Medulla oblongata (tissue), 1 donor: ENCODE data around the gene NDC1.
"Not testable (repeated sequence)": the region's sequence is repeated elsewhere in the genome, so short reads cannot be mapped to it uniquely, and the experiment has no call there.

ENCODE experiments used
- DNase-seq: peaks from one replicate; pipeline ENCODE4 v3.0.0-alpha.2; 2015; ENCODE audit errors: extremely low spot score

NDC1 gene

GRCh38 chr1:53763911-53764310 is 74.2 kb downstream of the NDC1 start:
- DNase-seq, result no peak

DNA sequence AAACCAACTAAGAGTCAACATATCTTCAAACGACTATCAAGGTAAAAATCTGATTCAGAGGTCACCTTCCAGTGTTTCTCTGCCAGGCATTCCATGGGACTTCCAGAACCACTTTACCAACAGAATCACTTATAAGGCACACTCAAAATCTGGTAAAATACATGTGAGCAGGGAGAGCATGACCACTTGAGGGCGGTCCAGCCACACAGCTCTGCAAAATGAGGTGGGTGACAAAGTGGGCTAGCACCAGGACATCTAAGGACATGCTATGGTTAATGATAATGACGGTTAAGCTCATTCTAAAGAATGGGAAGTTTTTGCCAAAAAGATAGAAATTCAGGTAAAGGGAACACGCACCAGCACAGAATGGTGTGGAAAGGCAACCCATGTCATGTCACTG is 74.6 kb downstream of the NDC1 start:
- no peak for DNase-seq

DNA sequence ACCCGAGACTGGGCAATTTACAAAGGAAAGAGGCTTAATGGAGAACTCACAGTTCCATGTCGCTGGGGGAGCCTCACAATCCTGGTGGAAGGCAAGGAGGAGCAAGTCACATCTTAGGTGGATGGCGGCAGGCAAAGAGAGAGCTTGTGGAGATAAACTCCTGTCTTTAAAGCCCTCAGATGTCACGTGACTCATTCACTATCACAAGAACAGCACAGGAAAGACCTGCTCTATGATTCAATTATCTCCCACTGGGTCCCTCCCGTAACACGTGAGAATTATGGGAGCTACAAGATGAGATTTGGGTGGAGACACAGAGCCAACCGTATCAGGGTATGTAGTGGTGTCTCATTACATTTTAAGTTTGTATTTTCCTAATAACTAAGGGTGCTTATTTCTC is 77.6 kb downstream of the NDC1 start:
- not testable (repeated sequence) for DNase-seq

DNA sequence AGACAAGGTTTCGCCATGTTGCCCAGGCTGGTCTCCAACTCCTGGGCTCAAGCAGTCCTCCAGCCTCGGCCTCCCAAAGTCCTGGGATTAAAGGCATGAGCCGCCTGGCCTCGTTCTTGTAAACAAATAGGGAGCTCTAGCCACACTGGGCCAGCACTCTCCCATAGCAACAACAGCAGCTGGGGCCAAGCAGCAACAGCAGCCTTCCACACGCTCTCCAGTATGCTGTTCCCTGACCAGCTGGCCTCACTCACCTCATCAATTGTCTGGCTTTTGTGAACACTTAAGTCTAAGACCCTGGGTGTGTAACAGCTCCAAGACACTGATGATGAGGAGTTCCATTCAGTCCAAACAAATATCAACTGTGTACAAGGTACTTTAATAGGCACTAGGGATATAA is 82.2 kb downstream of the NDC1 start:
- no peak for DNase-seq

DNA sequence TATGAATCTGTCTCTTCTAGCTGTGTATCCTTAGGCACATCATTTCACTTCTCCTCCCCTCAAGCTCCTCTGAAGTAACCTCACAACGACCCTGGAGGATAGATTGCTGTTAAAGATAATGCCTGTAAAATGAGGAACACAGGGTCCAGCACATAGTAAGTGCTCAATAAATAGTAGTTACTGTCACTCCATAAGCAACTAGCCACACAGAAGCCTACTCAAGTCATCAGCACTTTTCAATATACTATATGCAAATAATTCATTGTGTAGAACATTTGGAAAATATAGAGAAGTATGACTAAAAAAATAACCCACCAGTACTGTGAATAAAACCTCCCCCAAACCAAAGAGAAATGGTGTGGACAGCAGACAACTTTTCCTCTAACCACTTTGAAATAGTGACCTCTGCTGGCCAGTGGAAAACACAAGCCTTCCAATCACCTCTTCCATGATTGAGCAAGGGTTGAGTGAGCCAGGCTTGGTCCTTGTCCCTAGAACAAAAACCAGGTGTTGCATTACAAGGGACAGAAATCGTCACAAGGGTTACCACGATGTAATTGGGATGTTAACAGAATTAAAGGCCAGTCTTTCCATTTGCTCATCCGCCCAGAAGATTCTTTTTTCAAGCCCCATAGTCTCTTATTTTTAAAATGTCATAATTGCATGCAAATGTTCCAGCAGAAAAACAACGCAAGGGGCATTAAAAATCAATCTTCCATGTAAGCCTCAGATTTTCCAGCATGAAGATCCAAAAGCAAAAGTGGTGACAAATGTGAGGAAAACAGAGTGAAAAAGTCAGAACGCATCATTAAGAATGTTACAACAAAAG is 83.4 kb downstream of the NDC1 start:
- DNase-seq, result peak; percentile 59

- no peak for DNase-seq
These were observed 85.8 kb downstream of the NDC1 start for GRCh38 chr1:53752281-53752680.

DNA sequence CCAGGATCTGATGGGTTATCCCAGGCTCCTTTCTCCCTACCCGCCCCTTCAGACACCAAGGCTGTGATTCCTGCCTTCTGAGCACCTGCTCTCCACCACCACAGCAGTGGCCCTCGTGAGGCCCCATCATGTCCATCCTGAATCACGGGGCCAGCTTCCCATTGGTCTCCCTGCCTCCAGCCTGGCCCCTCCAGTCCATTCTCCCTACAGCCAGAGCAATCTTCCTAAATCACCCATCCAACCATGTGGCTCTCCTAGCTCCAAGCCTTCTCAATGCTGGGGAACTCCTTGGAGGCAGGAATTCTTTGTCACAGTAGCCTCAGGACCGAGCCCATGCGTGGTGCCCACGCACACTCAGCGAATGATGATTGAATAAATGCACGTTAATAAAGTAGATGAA is 90.3 kb downstream of the NDC1 start:
- no peak for DNase-seq

- DNase-seq, result no peak
These were observed 97.4 kb downstream of the NDC1 start for GRCh38 chr1:53740621-53741105.

GRCh38 chr1:53739109-53739681 is 98.9 kb downstream of the NDC1 start, which contains the start of gene GLIS1:
Gene GLIS1, minus strand, starts transcription at chr1:53739164. Its CDS starts 1,100 bp downstream, at chr1:53738064.
- peak; percentile 78 for DNase-seq

DNA sequence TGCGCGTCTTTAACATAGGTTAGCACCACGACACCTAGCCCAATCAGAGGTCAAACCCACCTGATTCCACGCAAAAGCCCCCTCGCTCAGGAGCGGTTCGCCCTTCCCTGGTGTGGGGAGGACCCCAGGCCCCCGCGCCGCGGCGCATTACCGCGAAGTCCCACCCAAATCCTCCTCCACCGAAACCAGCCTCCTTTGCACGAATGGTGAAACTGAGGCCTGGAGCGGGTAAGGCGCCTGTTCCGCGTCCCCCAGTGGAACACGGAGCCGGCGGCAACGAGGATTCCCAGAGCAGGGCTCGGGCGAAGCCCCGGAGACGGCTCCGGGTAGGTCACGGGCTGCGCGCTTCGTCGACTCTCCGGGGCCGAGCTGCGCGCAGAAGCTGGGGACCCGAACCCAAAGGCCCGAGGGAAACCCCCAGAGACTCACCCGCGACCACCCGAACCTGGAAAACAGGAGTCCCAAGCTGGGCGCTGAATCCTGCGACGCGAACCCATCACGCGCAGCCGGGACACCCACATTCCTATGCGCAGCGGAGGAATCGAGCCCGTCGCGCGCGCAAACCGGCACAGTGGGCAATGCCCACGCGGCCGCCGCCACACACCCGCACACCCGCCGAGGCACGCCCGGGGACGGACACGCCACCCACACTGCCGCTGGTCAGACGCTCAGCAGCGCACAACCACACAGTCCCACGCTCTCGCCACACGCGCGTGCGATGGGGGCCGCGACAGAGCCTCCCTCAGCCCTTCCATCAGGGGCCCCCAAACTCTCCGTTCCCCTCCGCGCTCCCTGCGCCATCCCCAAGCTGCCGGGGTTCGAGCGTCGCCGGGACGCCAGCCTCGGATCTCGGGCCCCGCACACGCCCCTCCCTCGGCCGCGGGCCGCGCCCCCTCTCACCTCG is 99.6 kb downstream of the NDC1 start:
- DNase-seq, result no peak

GRCh38 chr1:53737648-53738204 is 100.4 kb downstream of the NDC1 start:
- no peak for DNase-seq

DNA sequence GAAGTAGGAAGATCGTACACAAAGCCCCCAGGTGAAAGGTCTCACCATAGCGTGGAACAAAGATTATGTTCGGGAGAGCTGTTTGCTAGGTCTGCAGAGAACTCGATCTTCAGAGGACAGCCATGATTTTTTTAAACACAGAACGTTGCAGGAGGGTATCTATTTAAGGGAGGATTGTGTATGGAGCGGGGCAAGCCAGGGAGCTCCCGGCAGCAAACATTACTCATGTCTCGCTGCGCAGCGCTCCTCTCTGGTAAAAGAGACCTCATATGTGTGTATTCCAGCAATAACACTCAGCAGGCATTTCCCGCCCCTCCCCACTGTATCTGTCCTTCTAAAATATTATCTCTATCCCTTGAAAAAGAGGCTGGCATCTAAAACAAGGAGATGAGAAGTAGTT is 101.8 kb downstream of the NDC1 start:
- DNase-seq, result no peak

DNA sequence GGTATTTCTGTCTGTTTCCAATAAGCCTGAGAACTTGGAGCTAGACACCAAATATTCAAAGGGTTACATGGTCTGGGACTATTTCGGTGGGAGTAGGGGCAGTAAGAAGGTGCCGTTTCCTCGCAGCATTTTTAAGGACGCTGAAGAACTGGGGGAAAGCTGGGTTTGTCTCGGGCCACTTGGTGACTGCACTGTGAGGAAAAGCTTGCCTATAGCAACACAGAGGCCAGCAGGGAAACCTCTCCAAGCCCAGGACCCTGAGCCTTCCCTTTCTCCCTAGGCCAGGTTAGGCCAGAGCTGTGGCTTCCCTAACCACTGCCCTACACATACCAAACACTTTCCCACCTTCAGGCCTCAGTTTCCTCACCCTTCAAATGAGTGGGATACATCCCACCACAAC is 102.4 kb downstream of the NDC1 start:
- DNase-seq, result no peak

- DNase-seq, result no peak
These were observed 102.8 kb downstream of the NDC1 start for GRCh38 chr1:53735261-53735660.

- no peak for DNase-seq
These were observed 103.4 kb downstream of the NDC1 start for GRCh38 chr1:53734650-53735211.

DNA sequence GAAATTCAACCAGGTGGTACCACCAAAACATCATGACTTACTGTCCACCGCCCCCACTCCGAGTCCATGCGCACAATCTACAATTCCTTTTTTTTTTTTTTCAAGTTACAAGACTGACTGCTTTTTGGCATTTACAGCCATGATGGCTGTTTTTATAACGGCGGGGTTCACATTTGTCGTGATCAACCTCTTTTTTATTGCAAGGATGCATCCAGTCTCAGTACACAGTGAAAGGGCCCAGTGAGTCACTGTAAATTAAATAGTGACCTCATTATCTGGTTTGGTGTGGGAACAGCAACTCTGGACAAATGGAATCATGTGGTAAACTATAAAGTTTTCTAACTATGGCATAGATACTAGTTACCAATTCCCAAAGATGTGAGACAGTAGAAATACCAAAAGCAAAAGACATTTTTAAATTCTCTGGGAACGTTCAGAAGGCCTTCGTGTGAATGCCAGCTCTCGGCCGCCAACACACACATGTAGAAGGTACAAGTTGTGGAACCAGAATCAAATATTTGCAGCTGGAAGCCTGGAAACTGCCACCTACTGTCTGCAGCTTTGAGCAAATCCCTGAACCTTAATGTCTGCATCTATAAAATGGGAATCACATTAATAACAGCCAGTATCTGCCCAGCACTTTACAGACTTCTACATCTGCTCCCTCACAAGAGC is 104.0 kb downstream of the NDC1 start:
- DNase-seq, result no peak

GRCh38 chr1:53733447-53733931 is 104.6 kb downstream of the NDC1 start:
- no peak for DNase-seq

- no peak for DNase-seq
These were observed 105.2 kb downstream of the NDC1 start for GRCh38 chr1:53732912-53733317.

DNA sequence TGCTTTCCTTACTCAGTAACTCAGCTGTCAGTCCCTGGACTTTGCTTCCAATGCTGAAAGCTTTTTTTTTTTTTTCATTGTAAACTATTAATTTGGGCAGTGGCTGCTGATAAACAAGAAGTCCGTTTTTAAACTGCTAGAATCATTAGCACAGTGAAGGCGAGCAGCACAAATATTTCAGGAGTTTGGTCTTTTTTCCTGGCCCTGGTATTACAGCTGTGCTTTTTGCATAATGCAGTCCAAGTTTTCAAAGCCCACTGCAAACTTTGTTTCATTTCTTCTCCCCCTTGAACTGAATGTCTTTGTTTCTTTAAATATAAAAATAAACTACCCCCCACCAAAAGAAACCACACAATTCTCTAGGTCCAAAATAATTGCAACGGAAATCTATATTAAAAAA is 105.7 kb downstream of the NDC1 start:
- DNase-seq, result no peak

DNA sequence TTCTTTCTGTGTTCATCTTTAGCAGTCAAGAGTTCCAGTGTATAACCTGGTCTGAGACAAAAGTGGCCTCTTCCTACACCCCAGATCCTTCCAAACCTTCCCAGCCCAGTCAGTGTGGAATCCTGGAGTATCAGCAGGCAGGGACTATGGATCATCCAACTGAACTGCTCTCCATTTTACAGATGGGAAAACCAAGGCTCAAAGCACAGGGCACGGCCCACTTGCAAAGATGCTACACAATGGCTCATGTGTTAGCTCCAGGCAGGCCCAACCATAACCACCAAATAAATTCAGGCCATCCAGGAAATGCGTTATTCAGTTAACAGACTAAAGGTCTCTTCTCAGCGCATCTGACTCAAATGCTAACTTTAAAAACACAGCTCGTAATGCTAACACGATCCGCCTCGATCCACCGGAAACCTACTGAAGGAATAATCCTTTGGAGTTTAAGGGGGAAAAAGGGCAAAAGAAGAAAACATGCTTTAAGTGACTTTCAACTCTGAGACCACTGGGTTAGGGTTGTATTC is 106.3 kb downstream of the NDC1 start:
- DNase-seq, result no peak
